GM19372 (cell line): ENCODE results near the gene MTRF1.
"Not testable (repeated sequence)": the region's sequence is repeated elsewhere in the genome, so short reads cannot be mapped to it uniquely, and the experiment has no call there.

ENCODE experiments used
- ATAC-seq: cut with Tn5 transposase; IDR thresholded peaks from one replicate; pipeline ENCODE4 v1.9.1; 2021; ENCODE audit warnings: mild to moderate bottlenecking, low read depth, moderate library complexity; ENCODE audit not compliant: unreplicated experiment

Gene MTRF1

DNA sequence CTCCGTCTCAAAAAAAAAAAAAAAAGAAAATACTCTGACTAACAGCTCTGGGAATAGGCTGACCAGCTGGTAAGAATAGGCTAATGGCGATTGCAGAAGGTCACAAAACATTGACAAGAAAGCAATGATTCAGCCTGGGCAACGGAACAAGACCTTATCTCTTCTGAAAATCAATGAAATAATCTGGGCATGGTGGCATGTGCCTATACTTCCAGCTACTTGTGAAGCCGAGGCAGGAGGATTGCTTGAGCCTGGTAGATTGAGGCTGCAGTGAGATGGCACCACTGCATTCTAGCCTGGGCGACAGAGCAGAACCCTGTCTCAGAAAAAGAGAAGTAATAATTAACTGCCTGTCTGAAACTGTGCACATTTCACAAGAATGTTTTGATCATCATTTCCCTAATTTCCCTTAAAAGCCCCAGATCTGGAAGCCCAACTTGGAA, 18.8 kb upstream of the MTRF1 start:
- no peak for ATAC-seq

DNA sequence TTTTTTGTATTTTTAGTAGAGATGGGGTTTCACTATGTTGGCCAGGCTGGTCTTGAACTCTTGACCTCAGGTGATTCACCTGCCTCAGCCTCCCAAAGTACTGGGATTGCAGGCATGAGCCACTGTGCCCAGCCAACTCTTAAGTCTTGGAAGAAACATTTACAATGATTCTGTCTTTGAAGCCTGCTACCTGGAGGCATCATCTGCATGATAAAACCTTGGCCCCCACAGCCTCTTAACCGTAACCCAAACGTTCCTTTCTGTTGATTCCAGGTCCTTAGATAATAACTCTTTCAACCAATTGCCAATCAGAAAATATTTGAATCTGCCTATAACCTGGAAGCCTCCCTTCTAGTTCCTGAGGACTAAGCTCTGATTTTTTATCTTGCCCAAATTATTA, 15.8 kb upstream of the MTRF1 start:
- ATAC-seq = not testable (repeated sequence)

DNA sequence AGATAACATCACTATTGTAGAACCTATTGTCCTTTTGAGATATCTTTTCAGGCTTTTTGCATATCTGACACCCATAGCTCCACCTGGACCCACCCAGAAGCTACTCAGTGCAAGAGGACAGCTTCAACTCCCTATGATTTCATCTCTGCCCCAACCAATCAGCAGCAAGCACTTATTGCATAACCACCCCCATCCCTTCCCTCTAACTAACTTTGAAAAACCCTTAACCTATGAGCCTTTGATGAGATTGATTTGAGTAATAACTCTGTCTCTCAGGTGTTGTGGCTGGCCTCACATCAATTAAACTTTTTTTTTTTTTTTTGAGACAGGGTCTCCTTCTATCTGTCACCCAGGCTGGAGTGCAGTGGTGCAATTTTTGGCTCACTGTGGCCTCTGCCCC, 13.4 kb upstream of the MTRF1 start:
- no peak for ATAC-seq

DNA sequence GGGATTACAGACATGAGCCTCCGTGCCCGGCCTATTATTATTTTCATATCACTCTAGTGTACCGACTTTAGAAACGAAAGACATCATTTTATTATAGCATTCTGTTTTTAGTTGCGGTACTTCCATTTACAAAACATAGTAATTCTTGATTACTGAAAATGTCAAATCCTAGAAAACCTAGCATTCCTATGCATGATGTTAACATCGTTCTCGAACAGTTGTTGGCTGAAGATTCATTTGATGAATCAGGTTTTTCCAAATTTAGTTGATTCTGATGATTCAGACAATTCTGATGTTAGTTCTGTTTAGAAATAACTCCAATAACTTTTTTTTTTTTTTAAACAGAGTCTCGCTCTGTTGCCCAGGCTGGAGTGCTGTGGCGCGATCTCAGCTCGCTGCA, 11.5 kb upstream of the MTRF1 start:
- no peak for ATAC-seq

DNA sequence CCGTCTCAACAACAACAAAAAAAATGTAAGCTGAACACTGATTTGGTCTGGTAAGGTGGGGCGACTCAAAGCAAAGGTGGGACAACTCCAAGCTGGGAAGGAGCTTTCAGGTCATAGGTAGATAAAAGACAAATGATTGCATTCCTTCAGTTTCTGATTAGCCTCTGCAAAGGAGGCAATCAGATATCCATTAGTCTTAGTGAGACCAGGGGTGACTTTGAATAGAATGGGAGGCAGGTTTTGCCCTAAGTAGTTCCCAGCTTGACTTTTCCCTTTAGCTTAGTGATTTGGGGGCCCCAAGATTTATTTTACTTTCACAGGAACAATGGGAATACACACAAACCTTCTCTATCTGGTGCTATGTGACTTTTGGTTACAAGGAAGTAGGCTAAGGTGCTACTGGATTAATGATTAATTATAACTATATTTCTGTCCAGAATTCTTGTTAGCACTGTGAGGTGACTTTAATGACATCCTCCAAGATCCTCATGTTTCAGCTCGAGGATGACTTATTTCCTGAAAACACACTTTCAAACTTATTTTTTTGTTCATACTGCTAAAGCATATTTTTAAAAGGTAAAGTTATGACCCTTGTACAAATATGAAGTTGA, 10.6 kb upstream of the MTRF1 start:
- no peak for ATAC-seq

DNA sequence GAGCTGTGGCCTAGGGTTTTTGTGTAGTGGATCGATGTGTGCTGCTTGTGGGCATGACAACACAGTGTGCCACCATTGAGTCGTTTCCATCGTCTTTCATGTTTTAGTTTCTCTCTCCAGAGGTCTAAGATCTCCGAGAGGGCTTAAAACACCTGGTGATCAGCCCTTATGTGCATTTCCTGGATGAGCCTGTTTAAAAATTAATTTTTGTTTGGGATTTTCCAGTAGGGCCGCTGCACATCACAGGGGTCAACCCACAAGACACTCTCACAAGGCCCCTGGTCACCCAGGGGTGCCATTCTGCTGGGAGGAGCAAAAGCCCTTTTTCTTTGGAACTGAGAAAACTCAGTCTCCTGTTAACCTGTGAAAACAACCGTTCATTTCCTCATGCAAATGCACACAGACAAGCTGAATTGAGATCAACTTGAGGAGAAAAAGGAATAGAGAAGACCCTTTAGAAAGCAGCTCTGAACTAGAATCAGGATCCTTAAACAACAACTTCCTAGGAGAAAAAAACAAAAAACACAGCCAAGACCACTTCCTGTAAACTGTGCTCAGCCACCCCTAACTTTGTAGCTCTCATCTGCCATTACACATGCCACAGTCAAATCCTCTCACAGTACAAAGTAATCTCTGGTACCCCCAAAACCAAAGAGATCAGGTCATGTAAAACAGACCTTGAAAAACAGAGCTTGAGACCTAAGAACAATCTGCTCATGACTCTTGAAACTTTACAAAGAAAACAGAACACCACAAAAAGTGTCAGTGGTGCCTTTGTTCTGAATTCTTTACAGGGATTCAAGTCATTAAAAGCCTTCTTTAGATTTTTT, 8.3 kb upstream of the MTRF1 start:
- ATAC-seq = no peak

DNA sequence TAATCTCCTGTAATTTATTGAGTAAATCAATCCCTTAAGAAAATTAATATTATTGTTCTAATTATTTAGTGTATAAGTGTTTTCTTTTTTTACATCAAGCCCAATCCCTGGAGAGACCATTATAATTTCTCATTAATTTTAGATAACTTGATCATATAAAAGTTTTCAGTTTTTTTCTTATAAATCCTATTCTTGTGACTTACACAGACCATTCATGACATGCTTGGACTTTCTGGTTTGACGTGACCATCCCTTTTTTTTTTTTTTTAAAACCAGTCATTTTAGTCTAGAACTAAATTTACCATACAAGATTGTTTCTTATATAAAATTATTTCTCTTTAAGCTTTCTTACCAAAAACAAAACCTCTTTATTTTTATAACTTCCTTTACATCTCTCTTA, 5.4 kb upstream of the MTRF1 start:
- no peak for ATAC-seq

DNA sequence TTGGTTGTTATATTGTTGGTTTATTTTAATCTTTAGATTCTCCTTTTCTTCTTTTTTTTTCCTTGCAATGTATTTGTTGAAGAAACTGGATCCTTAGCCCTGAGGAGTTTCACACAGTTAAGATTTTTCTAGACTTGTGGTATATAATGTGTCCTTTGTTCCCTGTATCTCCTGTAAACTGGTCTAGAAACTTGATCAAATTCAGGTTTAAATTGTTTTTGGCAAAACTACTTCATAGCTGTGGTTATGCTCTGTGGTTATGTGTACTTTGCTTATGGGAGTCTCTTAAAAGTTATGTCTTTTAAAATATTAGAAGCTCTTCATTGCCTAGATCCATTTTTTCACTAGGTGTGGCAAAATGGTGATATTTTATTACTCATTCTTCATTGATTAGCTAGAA, 3.7 kb upstream of the MTRF1 start:
- no peak for ATAC-seq

DNA sequence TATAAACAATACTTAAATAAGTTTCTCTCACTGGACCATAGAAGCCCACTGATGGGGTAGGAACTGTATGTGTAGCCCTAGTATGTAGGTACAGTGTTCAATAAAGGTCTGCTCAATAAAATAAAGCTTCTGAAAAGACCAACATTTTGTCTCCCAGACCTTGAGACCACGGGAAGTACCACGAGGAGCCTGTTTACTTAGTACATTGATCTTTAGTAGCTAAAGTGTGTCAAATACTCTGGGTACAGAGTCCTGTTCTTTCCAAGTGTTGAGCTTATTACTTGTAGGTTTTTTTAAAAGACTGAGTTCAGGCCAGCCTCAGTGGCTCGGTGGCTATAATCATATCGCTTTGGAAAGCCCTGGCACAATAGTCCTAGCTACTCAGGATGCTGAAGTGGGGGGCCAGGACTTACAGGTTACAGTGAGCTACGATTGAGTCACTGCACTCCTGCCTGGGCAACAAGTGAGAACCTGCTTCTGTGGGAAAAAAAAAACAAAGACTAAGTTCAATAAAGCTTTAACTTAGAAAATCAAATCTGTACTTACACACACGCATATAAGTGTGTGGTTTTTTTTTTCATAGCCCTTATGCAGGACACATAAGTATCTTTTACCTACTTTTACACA, 3.4 kb downstream of the MTRF1 start:
- no peak for ATAC-seq

DNA sequence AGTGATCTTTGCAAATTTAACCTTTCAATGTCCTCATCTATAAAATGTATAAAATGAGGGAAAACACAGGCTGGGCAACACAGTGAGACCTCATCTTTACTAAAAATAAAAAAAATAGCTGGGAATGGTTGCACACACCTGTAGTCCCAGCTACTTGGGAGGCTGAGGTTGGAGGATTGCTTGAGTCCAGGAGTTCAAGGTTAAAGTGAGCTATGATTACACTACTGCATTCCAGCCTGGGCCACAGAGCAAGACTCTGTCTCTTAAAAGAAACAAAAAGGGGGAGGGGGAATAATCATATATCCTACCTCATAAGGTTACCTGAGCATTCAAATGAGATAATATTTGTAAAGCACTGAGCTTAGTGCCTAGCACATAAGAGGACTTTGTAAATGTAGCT, 5.8 kb downstream of the MTRF1 start:
- ATAC-seq = no peak

DNA sequence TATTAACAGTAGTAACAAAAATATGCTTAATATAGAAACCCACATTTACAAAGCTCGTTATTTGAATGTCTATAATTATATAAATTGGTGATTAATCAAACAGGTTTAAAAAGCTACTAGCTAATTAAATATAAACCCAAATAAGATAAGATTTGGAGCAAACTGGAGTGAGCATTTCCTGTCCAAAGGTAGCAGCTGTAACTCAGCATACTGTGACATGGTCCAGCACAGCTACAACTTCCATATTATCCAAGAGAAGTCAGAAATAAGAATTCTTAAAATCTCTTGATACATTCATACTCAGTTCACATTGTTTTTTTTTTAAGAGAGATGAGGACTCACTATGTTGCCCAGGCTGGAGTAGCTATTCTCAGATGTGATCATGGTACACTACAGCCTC, 8.5 kb downstream of the MTRF1 start:
- no peak for ATAC-seq

DNA sequence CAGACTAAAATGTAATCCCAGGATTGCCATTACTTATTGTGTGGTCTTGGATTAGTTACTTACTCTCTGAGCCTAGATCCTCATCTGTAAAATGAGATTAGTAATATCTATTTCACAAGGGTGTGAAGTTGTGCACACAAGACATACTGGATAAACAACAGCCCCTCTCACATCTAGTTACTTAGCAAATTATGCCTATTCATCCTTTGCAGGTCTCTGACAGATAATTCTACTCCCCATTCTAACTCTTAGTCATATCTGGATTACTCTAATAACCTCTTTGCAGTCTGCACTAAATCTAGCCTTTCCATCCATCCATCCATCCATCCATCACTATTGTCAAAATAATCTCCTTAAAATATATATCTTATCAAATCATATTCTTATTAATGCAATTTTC, 12.4 kb downstream of the MTRF1 start:
- ATAC-seq = no peak

DNA sequence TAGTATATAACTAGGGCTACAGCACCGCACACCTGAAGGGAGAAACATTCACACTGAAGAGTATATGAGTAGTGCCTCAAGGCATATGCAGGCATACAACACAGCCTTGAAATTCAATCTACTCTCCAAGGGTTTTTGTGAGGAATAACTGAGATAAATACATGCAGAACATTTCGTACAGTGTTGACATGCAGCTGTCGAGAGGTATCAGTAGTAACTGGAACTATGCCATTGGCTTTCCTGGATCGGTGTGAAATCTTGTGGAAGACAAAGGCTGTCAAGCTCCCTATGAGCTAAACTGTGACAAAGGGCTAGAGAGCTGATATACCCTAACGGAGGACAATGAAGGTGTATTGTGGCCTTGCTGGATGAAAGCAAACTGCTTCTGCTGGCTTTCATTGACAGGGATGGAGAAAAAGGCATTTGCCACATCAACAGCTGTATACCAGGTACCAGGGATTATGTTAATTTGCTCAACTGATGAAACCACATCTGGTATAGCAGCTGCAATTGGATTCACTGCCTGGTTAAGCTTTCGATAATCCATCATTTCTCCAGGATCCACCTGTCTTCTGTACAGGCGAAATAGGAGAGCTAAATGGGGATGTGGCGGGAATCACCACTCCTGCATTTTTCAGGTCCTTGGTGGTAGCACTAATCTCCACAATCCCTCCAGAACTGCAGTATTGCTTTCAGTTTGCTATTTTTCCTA, 16.3 kb downstream of the MTRF1 start:
- ATAC-seq = no peak

DNA sequence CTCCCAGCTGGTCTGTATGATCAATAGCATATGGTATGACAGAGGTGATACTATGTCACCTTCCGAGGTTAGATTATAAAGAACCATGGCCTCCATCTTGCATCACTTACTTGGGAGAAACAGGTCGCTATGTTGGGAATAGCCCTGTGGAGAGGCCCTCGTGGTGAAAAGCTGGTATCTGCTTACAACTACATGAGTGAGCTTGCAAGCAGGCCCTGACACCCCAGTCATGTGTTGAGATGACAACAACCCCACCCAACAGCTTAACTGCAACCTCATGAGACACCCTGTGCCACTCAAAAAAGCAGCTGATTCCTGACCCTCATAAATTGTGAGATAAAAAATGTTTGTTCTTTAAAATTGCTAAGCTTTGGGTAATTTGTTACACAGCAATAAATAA, 18.8 kb downstream of the MTRF1 start:
- no peak for ATAC-seq

DNA sequence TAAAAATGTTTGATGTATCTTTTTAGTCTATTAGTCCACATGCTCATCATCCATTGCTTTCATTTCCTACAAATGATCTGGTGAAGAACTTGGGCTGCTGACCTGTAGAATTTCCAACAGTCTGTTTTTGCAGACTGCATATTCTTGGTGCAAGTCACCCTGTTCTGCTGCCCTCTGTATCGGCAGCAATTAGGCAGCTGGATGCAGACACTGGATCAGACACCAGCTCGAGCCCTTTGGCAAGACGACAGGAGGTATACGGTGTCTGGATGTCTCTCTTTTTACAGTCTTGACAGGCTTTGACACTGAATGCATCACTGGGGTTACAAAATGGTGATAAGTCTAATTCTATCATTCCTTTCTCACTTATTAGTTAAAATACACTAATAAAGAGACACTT, 21.8 kb downstream of the MTRF1 start:
- no peak for ATAC-seq

DNA sequence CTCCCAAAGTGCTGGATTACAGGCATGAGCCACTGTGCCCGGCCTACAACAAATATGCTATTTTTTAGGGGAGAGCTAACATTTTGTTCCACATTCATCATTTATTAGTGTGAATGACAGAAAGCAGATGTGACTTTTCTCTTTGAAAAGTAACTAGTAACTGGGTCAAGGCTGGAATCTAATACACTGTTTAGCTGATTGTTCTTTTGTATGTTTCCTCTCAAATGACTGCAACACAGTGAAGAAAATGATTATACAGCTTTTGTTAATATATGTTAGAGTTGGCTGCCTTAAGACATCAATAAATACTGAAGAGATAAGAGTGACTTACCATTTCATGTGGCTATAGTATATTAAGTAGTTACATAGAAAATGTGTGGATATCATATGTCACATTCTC, 27.0 kb downstream of the MTRF1 start:
- no peak for ATAC-seq

DNA sequence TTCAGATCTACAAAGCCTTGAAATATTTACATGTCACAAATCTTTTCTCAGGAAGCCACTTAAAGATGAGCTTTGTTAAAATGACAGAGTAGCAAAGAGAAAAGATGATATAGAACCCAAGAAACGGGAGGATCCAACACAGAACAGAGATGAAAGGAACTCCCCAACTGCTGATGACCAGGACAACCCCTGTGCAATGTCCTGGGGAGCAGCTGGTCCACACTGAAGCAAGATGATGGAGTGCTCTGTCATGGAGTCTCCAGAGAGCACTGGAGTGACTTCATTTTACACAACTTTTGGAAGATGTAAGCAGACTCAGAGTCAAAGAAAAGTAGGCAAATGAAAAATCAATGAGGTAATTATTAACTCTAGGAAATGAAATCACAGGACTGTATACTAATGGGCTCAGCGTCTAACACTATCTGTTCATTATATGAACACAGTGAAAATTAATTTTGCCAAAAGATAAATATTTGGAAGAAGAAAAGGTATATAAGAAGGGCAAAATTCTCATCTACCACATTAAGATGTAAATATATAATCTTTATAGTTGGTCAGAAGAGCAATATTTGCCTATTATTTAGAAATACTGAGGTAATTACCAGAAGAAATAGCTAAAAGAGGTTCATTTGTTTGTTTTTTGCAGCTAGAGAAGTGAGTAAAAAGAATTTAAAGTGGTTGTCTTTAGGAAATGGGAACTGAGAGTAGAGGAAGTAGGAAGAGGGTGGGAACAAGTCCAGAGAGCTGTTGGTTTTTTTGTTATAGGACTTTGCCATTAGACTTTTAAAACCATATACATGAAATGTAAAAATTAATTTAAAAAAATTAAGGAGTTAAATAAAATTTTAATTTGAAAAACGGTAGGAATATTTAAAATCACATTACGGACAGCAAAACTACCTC, 30.5 kb downstream of the MTRF1 start:
- ATAC-seq = no peak

DNA sequence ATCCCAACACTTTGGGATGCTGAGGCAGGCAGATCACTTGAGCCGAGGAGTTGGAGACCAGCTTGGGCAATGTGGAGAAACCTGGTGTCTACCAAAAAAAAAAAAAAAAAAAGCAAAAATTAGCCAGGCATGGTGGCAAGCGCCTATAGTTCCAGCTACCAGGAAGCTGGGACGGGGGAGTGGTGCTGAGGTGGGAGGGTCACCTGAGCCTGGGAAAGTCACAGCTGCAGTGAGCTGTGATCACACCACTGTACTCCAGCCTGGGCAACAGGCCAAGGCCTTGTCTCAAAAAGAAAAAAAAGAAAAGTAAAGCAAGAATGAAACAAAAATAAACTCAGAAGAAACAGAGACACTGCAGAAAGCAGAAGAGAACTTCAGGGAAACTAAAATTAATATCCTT, 31.6 kb downstream of the MTRF1 start:
- ATAC-seq = no peak

DNA sequence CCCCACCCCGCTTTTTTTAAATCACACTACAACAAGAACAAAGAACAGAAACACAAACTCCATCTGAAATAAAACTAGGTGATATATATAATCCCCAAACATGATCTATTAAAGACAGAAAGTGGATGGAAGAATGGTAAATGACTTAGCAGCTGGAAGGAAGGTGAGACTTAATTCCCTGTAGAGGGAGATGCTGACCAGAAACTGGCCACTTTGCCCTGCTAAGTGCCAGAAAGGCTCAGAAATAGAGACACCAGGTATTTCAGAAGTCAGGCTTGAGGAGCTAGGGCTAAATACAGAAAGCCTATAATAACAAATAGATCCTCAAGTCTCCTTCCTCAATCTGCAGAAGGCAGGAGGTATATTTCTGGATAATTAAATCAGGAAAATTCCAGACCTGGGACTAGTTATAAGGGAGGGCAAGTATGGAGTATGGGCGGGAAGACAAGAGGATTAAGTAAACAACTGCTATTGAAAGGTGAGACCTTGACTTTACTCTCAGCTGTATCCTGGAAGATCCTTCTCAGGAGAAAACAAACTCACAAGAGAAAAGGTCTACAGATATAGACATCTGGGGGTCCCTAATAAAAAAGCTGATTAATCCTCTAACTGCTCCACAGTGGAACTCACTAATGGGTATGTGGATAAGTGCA, 32.2 kb downstream of the MTRF1 start:
- no peak for ATAC-seq

DNA sequence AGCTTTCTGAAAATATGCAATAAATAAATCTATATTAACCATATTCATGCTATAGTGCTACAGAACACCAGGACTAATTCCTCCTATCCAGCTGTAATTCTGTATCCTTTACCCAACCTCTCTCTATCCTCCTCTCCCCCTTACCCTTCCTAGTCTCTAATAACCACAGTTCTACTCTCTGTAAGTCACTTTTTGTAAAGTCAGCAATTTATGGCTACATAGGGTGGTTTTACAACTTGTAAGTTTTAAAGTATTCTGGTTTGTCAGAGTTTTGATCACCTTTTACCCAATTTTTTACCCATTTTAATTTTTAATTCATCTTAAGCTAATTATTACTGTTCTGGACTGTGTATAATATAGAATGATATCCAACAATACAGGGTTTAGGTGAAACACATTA, 34.0 kb downstream of the MTRF1 start:
- ATAC-seq = no peak
